ENCODE results near the gene TBC1D2B.

The TBC1D2B gene

DNA sequence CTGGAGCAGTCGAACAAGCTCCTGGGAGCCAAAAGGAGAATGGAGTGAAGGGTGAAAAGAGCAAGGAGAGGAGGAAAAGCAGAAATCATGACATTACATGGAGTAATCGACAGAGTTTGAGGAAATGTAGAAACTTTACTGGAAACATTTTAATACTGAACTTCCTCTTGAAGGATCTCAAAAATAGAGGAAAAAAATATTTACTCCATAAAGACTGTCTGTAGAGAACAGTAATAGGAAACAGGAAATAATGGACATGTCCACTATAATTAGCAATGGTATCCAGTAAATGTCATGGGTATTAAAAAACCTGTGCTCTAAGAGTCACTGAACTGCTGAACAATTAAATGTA is 53.0 kb downstream of the TBC1D2B start:
- no peak for DNase-seq (ENCODE audit: insufficient read length, low spot score)
- TF ChIP-seq, protein P1, sequence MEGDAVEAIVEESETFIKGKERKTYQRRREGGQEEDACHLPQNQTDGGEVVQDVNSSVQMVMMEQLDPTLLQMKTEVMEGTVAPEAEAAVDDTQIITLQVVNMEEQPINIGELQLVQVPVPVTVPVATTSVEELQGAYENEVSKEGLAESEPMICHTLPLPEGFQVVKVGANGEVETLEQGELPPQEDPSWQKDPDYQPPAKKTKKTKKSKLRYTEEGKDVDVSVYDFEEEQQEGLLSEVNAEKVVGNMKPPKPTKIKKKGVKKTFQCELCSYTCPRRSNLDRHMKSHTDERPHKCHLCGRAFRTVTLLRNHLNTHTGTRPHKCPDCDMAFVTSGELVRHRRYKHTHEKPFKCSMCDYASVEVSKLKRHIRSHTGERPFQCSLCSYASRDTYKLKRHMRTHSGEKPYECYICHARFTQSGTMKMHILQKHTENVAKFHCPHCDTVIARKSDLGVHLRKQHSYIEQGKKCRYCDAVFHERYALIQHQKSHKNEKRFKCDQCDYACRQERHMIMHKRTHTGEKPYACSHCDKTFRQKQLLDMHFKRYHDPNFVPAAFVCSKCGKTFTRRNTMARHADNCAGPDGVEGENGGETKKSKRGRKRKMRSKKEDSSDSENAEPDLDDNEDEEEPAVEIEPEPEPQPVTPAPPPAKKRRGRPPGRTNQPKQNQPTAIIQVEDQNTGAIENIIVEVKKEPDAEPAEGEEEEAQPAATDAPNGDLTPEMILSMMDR (IDR thresholded peaks at IDR 0.05; ENCODE audit: insufficient read depth, missing control alignments), result no peak
- no peak for FAIRE-seq

DNA sequence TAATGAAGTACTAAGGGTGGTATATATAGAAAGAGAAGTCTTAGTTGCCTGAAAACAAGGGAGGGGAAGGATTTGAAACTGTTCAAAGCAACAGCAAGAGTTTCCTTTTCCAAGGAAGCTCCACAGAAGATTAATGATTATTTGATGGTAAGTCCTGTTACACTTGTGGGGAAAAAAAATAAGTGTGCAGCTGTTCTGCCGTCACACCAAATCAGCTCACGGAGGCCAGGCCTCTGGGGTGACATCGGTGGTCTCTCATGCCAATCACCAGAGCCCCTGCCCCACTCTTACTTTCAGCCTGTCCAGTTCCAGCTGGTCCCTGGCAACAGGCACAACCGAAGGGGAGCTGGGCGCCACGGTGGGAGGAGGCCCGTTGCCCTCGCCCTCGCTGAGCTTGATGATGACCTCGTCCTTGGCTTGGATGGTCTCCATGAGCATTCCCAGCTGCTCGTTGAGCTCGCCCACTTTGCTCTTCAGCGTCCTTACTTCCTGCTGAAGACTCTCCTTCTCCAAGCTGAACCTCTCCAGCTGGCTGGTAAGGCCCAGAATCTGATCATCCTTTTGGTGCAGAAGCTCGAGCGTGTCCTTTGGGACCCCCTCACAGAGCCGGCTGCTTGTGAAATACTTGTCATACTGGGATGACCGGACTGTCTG is 53.5 kb downstream of the TBC1D2B start:
- no peak for DNase-seq (ENCODE audit: insufficient read length, low spot score)
- TF ChIP-seq, protein P1 (IDR thresholded peaks at IDR 0.05; ENCODE audit: insufficient read depth, missing control alignments), result no peak
- no peak for FAIRE-seq

DNA sequence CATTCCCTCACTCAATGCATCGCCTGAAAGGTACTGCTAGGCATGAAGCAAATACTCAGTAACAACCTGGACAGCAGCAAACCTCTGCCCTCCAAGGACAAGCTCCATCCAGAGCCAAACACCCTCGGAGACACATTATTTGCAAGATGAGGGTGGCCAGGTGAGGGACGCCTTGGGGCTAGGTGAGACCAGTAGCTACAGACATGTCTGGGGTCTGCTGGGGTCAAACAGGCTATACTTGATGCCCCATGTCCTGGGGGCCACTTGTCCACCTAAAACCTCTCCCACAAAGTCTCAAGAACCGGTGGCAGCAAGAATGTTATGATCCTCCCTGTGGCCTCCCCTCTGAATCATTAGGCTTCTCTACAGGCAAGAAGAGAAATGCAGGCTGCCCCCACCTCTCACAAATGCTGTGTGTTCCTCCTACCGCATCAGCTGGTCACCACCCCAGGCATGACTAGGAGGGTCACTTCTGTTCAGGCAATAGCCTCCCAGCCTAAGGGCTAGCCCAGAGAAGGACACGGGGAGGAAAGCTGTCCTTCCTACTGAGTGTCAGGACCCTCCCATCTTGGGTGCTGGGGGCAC is 54.3 kb downstream of the TBC1D2B start:
- no peak for DNase-seq (ENCODE audit: insufficient read length, low spot score)
- TF ChIP-seq, protein P1 (IDR thresholded peaks at IDR 0.05; ENCODE audit: insufficient read depth, missing control alignments), result no peak
- no peak for FAIRE-seq

DNA sequence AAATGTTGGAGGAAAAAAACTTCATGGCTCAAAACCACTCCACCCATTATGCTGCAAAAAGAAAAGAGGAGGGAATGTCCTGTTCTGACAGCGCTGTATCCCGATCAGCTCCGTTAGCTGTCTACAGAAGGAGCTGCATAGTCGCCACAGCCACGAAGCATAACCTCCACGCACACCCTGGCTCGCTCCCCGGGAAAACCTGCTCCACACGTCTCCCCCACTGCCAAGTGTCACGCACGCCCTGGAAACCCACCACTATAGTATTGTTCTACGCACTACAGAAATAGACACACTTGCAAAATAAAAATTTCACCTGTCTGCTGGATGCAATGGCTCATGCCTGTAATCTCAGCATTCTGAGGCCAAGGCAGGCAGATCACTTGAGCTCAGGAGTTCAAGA is 55.8 kb downstream of the TBC1D2B start:
- no peak for FAIRE-seq
- DNase-seq (ENCODE audit: insufficient read length, low spot score), result no peak
- TF ChIP-seq, protein P1 (IDR thresholded peaks at IDR 0.05; ENCODE audit: insufficient read depth, missing control alignments), result no peak

DNA sequence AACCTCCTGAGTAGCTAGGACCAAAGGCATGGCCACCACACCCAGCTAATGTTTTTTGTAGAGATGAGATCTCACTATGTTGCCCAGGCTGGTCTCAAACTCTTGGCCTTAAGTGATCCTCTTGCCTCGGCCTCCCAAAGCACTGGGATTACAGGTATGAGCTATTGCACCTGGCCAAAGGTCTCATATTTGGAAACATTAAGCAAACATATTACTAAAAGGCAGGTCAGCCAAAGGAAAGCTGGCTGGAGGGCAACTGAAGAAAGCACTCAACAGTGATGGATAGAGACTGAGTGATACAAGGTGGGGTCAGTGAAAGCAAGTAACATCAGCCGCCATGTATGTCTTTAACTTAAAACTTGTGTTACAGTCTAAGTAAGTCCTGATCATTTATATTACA is 57.5 kb downstream of the TBC1D2B start:
- no peak for DNase-seq (ENCODE audit: insufficient read length, low spot score)
- TF ChIP-seq, protein P1 (IDR thresholded peaks at IDR 0.05; ENCODE audit: insufficient read depth, missing control alignments), result no peak
- FAIRE-seq, result no peak

DNA sequence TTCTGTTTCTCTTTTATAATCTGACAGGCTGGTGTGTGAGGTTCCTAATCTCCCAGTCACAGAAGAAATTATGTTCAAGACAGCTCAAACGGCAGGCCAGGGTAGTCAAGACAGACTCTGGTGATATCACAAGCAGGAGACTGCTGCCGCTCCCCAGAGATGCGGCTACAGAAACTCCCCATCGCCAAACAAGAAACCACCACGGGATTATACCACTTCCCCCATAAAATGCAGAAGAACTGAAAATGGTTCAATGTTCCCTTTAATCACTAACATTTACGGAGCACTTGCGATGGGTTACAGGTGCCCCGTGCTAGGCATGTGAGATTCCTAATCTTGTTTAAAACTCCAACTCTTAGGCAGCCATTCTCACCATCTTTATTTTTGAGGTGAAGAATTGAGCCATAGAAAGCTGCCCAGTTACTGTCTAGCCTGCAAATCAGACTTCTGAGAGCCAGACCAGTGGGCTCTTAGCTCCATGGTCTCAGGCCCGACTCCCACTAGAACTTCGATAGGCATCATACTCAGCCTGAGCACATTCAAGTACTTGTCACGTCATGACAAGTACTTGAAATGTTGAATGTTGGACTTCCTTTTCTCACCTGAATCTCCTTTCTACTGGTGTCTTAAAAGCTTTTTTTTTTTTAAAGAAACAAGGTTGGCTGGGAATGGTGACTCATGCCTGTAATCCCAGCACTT is 58.4 kb downstream of the TBC1D2B start:
- TF ChIP-seq, protein P1 (IDR thresholded peaks at IDR 0.05; ENCODE audit: insufficient read depth, missing control alignments), result no peak
- no peak for DNase-seq (ENCODE audit: insufficient read length, low spot score)
- no peak for FAIRE-seq

DNA sequence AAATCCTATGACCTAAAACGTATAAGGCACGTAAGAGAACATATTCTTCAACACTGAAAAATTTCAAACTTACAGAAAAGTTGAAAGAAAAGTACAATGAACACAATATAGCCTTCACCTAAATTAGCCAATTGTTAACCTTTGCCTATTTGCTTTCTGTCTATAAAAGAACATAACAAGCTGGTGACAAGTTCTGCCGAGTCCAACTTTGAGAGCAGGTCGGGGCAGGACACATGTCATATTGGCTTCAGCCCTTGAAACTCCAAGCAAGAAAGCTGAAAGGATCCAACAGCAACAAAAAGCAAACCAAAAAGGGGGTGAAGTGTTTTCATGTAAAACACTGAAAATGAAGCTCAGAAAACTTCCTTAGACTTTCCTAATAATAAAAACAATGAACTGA is 59.1 kb downstream of the TBC1D2B start:
- FAIRE-seq (no peak), DNase-seq (ENCODE audit: insufficient read length, low spot score) (no peak)
- TF ChIP-seq, protein P1 (IDR thresholded peaks at IDR 0.05; ENCODE audit: insufficient read depth, missing control alignments), result no peak

All from D721Med (cell line).